ENCODE results near the gene MEA1. TPM values are rescaled to one million over a fixed set of nuclear protein-coding genes. Genes with fewer than 3 reads are reported as not detected.

The MEA1 gene
- total RNA-seq (100 to 1,000 TPM in 2 of 9 donors, 10 to 100 TPM in 7; 54.6 to 109 (median 69.8) TPM), polyA plus RNA-seq (100 to 1,000 TPM in 2 of 3 donors, 10 to 100 TPM in 1; 81.1 to 142 (median 135) TPM)
- long read RNA-seq, donor 1, transcript MEA1-204 (4 exons, 1,004 nt): minor isoform, 23 of 240 reads
- long read RNA-seq, donor 1, transcript MEA1-202 (3 exons, 2,152 nt): major isoform, 34 of 240 reads
- long read RNA-seq, donor 1, partial matches to known transcripts: 182 of 240 reads
- long read RNA-seq, donor 1, other reads (novel, unspliced or antisense): 0 of 240 reads
- long read RNA-seq, donor 2, transcript MEA1-202 (3 exons, 2,152 nt): minor isoform, 7 of 161 reads
- long read RNA-seq, donor 2, transcript MEA1-204 (4 exons, 1,004 nt): major isoform, 16 of 161 reads
- long read RNA-seq, donor 2, partial matches to known transcripts: 123 of 161 reads
- long read RNA-seq, donor 2, other reads (novel, unspliced or antisense): 15 of 161 reads
- long read RNA-seq, donor 3, transcript MEA1-204 (4 exons, 1,004 nt): major isoform, 41 of 53 reads
- long read RNA-seq, donor 3, transcript MEA1-202 (3 exons, 2,152 nt): minor isoform, 10 of 53 reads
- long read RNA-seq, donor 3, partial matches to known transcripts: 0 of 53 reads
- long read RNA-seq, donor 3, other reads (novel, unspliced or antisense): 0 of 53 reads
- long read RNA-seq, donor 4, transcript MEA1-204 (4 exons, 1,004 nt): major isoform, 49 of 60 reads
- long read RNA-seq, donor 4, transcript MEA1-202 (3 exons, 2,152 nt): minor isoform, 8 of 60 reads
- long read RNA-seq, donor 4, partial matches to known transcripts: 1 of 60 reads
- long read RNA-seq, donor 4, other reads (novel, unspliced or antisense): 0 of 60 reads
- long read RNA-seq, donor 5, transcript MEA1-204 (4 exons, 1,004 nt): major isoform, 83 of 95 reads
- long read RNA-seq, donor 5, transcript MEA1-202 (3 exons, 2,152 nt): minor isoform, 7 of 95 reads
- long read RNA-seq, donor 5, partial matches to known transcripts: 1 of 95 reads
- long read RNA-seq, donor 5, other reads (novel, unspliced or antisense): 0 of 95 reads
- long read RNA-seq, donor 6, transcript MEA1-202 (3 exons, 2,152 nt): minor isoform, 14 of 69 reads
- long read RNA-seq, donor 6, transcript MEA1-204 (4 exons, 1,004 nt): major isoform, 53 of 69 reads
- long read RNA-seq, donor 6, partial matches to known transcripts: 1 of 69 reads
- long read RNA-seq, donor 6, other reads (novel, unspliced or antisense): 0 of 69 reads
- long read RNA-seq, donor 7, transcript MEA1-204 (4 exons, 1,004 nt): major isoform, 24 of 44 reads
- long read RNA-seq, donor 7, transcript MEA1-202 (3 exons, 2,152 nt): minor isoform, 7 of 44 reads
- long read RNA-seq, donor 7, partial matches to known transcripts: 12 of 44 reads
- long read RNA-seq, donor 7, other reads (novel, unspliced or antisense): 0 of 44 reads
- long read RNA-seq, donor 8, transcript MEA1-204 (4 exons, 1,004 nt): major isoform, 39 of 73 reads
- long read RNA-seq, donor 8, transcript MEA1-202 (3 exons, 2,152 nt): minor isoform, 33 of 73 reads
- long read RNA-seq, donor 8, partial matches to known transcripts: 0 of 73 reads
- long read RNA-seq, donor 8, other reads (novel, unspliced or antisense): 0 of 73 reads
- long read RNA-seq, donor 9, transcript MEA1-204 (4 exons, 1,004 nt): major isoform, 18 of 191 reads
- long read RNA-seq, donor 9, transcript MEA1-202 (3 exons, 2,152 nt): minor isoform, 13 of 191 reads
- long read RNA-seq, donor 9, partial matches to known transcripts: 133 of 191 reads
- long read RNA-seq, donor 9, other reads (novel, unspliced or antisense): 26 of 191 reads
- long read RNA-seq, donor 10, transcript MEA1-204 (4 exons, 1,004 nt): major isoform, 22 of 38 reads
- long read RNA-seq, donor 10, transcript MEA1-202 (3 exons, 2,152 nt): minor isoform, 16 of 38 reads
- long read RNA-seq, donor 10, partial matches to known transcripts: 0 of 38 reads
- long read RNA-seq, donor 10, other reads (novel, unspliced or antisense): 0 of 38 reads

DNA sequence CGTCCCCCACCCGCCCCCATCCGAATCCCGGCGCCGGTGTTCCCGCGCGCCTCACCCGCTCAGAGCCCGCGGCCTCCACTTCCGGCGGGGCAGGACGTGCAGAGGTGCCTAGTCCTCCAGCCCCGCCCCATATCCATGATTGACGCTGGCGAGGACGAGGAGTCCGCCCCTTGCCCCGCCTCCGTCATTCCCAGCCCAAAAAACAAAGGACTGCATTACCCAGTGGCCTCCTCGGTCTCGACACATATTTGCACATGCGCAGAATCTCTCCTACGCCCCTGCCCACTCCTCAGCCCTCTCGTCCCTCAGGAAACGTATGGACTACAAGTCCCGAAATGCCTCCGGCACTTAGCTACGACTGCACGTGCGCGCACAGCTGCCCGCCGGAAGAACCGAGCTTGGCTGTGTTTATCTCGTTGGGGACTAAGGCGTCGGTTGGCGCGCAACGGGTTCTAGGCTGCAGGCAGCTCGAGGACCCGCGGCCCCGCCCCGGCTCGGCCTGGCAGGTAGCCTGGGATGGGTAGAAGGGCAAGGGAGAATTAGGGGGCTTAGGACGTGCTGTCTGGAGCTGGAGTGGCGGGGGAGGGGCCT is at the start of gene MEA1, which contains the start of gene KLHDC3:
TSS of gene MEA1 (minus strand) at position 104 of the 591 bp plus-strand sequence. CDS start 133 bp downstream, outside the sequence.
TSS of gene KLHDC3 (plus strand) at position 407 of the 591 bp plus-strand sequence. CDS start 2,944 bp downstream, outside the sequence.
- intact Hi-C loops (cut with DNase I): no loop called here
- WGBS, 4 donors: 0% methylated on average over 11 to 51 of the region's 51 CpGs
- peaks cover 24 to 46% of the 10 kb centered on the region in 2 donors for H3K4me1 ChIP-seq (replicated peaks in 1 of 2)
- peak; percentile 19 to 52 for TF ChIP-seq POLR2A (IDR thresholded peaks at IDR 0.05)
- TF ChIP-seq, protein P1, sequence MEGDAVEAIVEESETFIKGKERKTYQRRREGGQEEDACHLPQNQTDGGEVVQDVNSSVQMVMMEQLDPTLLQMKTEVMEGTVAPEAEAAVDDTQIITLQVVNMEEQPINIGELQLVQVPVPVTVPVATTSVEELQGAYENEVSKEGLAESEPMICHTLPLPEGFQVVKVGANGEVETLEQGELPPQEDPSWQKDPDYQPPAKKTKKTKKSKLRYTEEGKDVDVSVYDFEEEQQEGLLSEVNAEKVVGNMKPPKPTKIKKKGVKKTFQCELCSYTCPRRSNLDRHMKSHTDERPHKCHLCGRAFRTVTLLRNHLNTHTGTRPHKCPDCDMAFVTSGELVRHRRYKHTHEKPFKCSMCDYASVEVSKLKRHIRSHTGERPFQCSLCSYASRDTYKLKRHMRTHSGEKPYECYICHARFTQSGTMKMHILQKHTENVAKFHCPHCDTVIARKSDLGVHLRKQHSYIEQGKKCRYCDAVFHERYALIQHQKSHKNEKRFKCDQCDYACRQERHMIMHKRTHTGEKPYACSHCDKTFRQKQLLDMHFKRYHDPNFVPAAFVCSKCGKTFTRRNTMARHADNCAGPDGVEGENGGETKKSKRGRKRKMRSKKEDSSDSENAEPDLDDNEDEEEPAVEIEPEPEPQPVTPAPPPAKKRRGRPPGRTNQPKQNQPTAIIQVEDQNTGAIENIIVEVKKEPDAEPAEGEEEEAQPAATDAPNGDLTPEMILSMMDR (IDR thresholded peaks at IDR 0.05): no peak
- peak within 1 kb of the TSS in 4 of 5 donors; percentile 51 to 85 (median 64) for H3K27ac ChIP-seq
- peak; percentile 99 to 100 (median 100) for DNase-seq
- peak within 1 kb of the TSS; percentile 44 to 74 (median 62) for H3K4me3 ChIP-seq
- H3K9me3 ChIP-seq (replicated peaks in 1 of 3): no peaks in the 10 kb centered on the region
- no peaks in the 10 kb centered on the region for H3K27me3 ChIP-seq
- H3K36me3 ChIP-seq (replicated peaks in 1 of 2): peaks cover 0 to 52% of the 10 kb centered on the region in 2 donors

DNA sequence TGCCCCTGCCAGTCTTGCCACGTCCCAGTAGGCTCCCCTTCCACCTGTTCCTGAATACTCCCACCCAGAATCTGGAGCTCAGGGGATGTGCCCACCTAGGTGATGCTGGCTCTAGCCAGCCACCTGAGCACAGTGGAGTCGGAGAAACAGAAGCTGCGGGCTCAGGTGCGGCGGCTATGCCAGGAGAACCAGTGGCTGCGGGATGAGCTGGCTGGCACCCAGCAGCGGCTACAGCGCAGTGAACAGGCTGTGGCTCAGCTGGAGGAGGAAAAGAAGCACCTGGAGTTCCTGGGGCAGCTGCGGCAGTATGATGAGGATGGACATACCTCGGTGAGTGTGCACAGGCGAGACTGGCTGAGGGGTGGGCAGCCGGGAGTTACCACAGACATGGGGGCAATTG is 49.1 kb upstream of the MEA1 start:
- intact Hi-C loops (cut with DNase I): loop anchor here in 1 of 2 donors (5.0 kb wide), 1 partner anchor 79 kb away; no protein-coding TSS in a partner anchor
- no peak overlapping the region for H3K4me3 ChIP-seq
- H3K27me3 ChIP-seq: no peaks in the 10 kb centered on the region
- WGBS, 4 donors: 92 to 94% (median 94%) methylated on average over 11 to 12 of the region's 12 CpGs
- H3K36me3 ChIP-seq (replicated peaks in 1 of 2): peaks cover 0 to 20% of the 10 kb centered on the region in 2 donors
- no peak overlapping the region for H3K27ac ChIP-seq
- DNase-seq: no peak
- no peaks in the 10 kb centered on the region for H3K9me3 ChIP-seq (replicated peaks in 1 of 3)
- H3K4me1 ChIP-seq (replicated peaks in 1 of 2): peaks cover 13 to 16% of the 10 kb centered on the region in 2 donors
- TF ChIP-seq, protein P1 (IDR thresholded peaks at IDR 0.05): no peak
- no peak for TF ChIP-seq POLR2A (IDR thresholded peaks at IDR 0.05)

- WGBS, 4 donors: 45 to 67% (median 64%) methylated on average over 2 of the region's 2 CpGs
- Histone ChIP-seq H3K27me3 (no peaks in the 10 kb centered on the region), H3K4me1 (replicated peaks in 1 of 2) (peaks cover 13 to 16% of the 10 kb centered on the region in 2 donors), H3K36me3 (replicated peaks in 1 of 2) (peaks cover 0 to 27% of the 10 kb centered on the region in 2 donors), H3K27ac (no peak overlapping the region), H3K4me3 (no peak overlapping the region), H3K9me3 (replicated peaks in 1 of 3) (no peaks in the 10 kb centered on the region)
- TF ChIP-seq, protein P1 (IDR thresholded peaks at IDR 0.05): no peak
- no peak for TF ChIP-seq POLR2A (IDR thresholded peaks at IDR 0.05)
- no peak for DNase-seq
- intact Hi-C loops (cut with DNase I): loop anchor here in 1 of 2 donors (5.0 kb wide), 1 partner anchor 80 kb away; no protein-coding TSS in a partner anchor
These were observed 48.1 kb upstream of the MEA1 start for GRCh38 chr6:43061861-43062260.

Measured in adrenal gland (tissue), 19 donors.